Activated CD8-positive, alpha-beta memory T cell treated with anti-CD3 and anti-CD28 coated beads for 24 hours (primary cell): ENCODE data around the gene CUL4B.
"Not testable (repeated sequence)": the region's sequence is repeated elsewhere in the genome, so short reads cannot be mapped to it uniquely, and the experiment has no call there.

Source experiments
- DNase-seq: peaks from one replicate; pipeline ENCODE4 v3.0.0-alpha.2; 2020

CUL4B gene

GRCh38 chrX:120560842-120561633 lies at the start of gene CUL4B:
TSS of gene CUL4B (minus strand) at chrX:120560962. CDS start at chrX:120560638, 324 bp downstream.
- peak; percentile 92 for DNase-seq

- DNase-seq = no peak
Observed at GRCh38 chrX:120604361-120604782, 43.6 kb upstream of the CUL4B start.

- DNase-seq = peak; percentile 85
Observed at GRCh38 chrX:120603707-120604360, 43.1 kb upstream of the CUL4B start, which contains the start of gene MCTS1. TSS of gene MCTS1 (plus strand) at chrX:120604101. CDS start at chrX:120604237, 136 bp downstream.

- no peak for DNase-seq
Observed at GRCh38 chrX:120585702-120586101, 24.9 kb upstream of the CUL4B start.

- DNase-seq = no peak
Observed at GRCh38 chrX:120575379-120576114, 14.8 kb upstream of the CUL4B start.

GRCh38 chrX:120573806-120574205 lies 13.0 kb upstream of the CUL4B start:
- DNase-seq = not testable (repeated sequence)

- DNase-seq = no peak
Observed at GRCh38 chrX:120570011-120570600, 9.3 kb upstream of the CUL4B start.

- no peak for DNase-seq
Observed at GRCh38 chrX:120568609-120569008, 7.8 kb upstream of the CUL4B start.

- no peak for DNase-seq
Observed at GRCh38 chrX:120568035-120568434, 7.3 kb upstream of the CUL4B start.

- DNase-seq = no peak
Observed at GRCh38 chrX:120566817-120567216, 6.1 kb upstream of the CUL4B start.

GRCh38 chrX:120564925-120565324 lies 4.2 kb upstream of the CUL4B start:
- no peak for DNase-seq

- DNase-seq = no peak
Observed at GRCh38 chrX:120562569-120562926, 1.8 kb upstream of the CUL4B start.

- no peak for DNase-seq
Observed at GRCh38 chrX:120561634-120562568, 1.1 kb upstream of the CUL4B start.

- peak; percentile 69 for DNase-seq
Observed at GRCh38 chrX:120560405-120560841, 339 bp downstream of the CUL4B start.

GRCh38 chrX:120559804-120560203 lies 958 bp downstream of the CUL4B start:
- DNase-seq = no peak

- DNase-seq = no peak
Observed at GRCh38 chrX:120556251-120556650, 4.5 kb downstream of the CUL4B start.

GRCh38 chrX:120549483-120550452 lies 11.0 kb downstream of the CUL4B start:
- no peak for DNase-seq

- no peak for DNase-seq
Observed at GRCh38 chrX:120536061-120536460, 24.7 kb downstream of the CUL4B start.

- no peak for DNase-seq
Observed at GRCh38 chrX:120534413-120535205, 26.2 kb downstream of the CUL4B start.

- no peak for DNase-seq
Observed at GRCh38 chrX:120522820-120523219, 37.9 kb downstream of the CUL4B start.
